H1 (cell line): ENCODE measurements around the gene EPB41L1. TPM values are rescaled to one million over a fixed set of nuclear protein-coding genes. Genes with fewer than 3 reads are reported as not detected.

Source experiments
- CTCF ChIA-PET: fragments of 300-600 bp; sonication (Branson Sonifier 250); formaldehyde crosslinking; loops from one replicate; lab custom pipeline; 2021; ENCODE audit not compliant: partially characterized antibody; lab: Charles Lee
- POLR2A ChIA-PET: fragments of 300-600 bp; sonication (Branson Sonifier 250); formaldehyde crosslinking; loops from one replicate; lab custom pipeline; 2021; ENCODE audit warnings: inconsistent platforms; ENCODE audit not compliant: partially characterized antibody; lab: Charles Lee
- DNase-seq, 2 experiments: peaks; one replicate each; pipeline versions ENCODE4 v3.0.0 to v3.0.0-alpha.2; 2010 to 2022; ENCODE audit warnings: low spot score in 2 of 2, low read depth in 1 of 2, mixed read lengths in 1 of 2
- FAIRE-seq: peaks from 2 replicates; lab custom pipeline; 2011; peaks lifted over from hg19 to GRCh38; lab: Jason Lieb, UNC
- H2AFZ ChIP-seq: 2 replicates; pipeline ENCODE4 v1.8.1; 2012; ENCODE audit warnings: low read length, inconsistent platforms
- H2AK5ac ChIP-seq: 2 replicates; pipeline ENCODE4 v1.6.1; 2013; ENCODE audit warnings: low read depth, low read length
- H2BK120ac ChIP-seq: replicated peaks from 2 replicates; pipeline ENCODE3; 2013; ENCODE audit warnings: low read depth, low read length, inconsistent platforms
- H2BK12ac ChIP-seq: 2 replicates; pipeline ENCODE4 v1.6.1; 2013; ENCODE audit warnings: low read depth, low read length
- H2BK15ac ChIP-seq: 2 replicates; pipeline ENCODE4 v1.6.1; 2013; ENCODE audit warnings: low read length
- H2BK20ac ChIP-seq: 2 replicates; pipeline ENCODE4 v1.6.1; 2013; ENCODE audit warnings: low read length
- H2BK5ac ChIP-seq: 2 replicates; pipeline ENCODE4 v1.6.1; 2013; ENCODE audit warnings: low read depth, low read length
- H3K14ac ChIP-seq: 2 replicates; pipeline ENCODE4 v1.6.1; 2013; ENCODE audit warnings: inconsistent platforms; ENCODE audit not compliant: insufficient read length
- H3K18ac ChIP-seq: 2 replicates; pipeline ENCODE4 v1.6.1; 2013; ENCODE audit warnings: low read length; ENCODE audit errors: extremely low read depth
- H3K23ac ChIP-seq: 2 replicates; pipeline ENCODE4 v1.6.1; 2013; ENCODE audit warnings: inconsistent platforms; ENCODE audit not compliant: insufficient read length
- H3K23me2 ChIP-seq: 2 replicates; pipeline ENCODE4 v1.6.1; 2013; ENCODE audit warnings: low read depth, low read length
- H3K27ac ChIP-seq: 2 replicates; pipeline ENCODE4 v1.6.1; 2011; ENCODE audit warnings: low read depth, low read length, inconsistent platforms
- H3K27me3 ChIP-seq, 4 experiments: replicated peaks in 1 of 4; 1 replicate in 1 of 4; 2 replicates in 3 of 4; pipeline versions ENCODE4 v1.6.1 to v1.8.1; 2011 to 2013; ENCODE audit warnings: low read length in 3 of 4, mild to moderate bottlenecking in 3 of 4, inconsistent platforms in 2 of 4, mixed read lengths in 2 of 4, moderate library complexity in 1 of 4; ENCODE audit not compliant: control insufficient read depth in 3 of 4, insufficient read depth in 3 of 4; ENCODE audit errors: extremely low read depth in 1 of 4
- H3K36me3 ChIP-seq, 4 experiments: 2 replicates each; pipeline versions ENCODE4 v1.6.1 to v1.8.1; 2011 to 2013; ENCODE audit warnings: mild to moderate bottlenecking in 4 of 4, low read length in 3 of 4, moderate library complexity in 2 of 4, control low read depth in 1 of 4, inconsistent platforms in 1 of 4; ENCODE audit not compliant: insufficient read depth in 4 of 4, control insufficient read depth in 2 of 4
- H3K4ac ChIP-seq: replicated peaks from 2 replicates; pipeline ENCODE3; 2013; ENCODE audit warnings: low read length, low read depth, mixed read lengths, inconsistent platforms; ENCODE audit not compliant: insufficient read length
- H3K4me1 ChIP-seq, 4 experiments: replicated peaks in 1 of 4; 1 replicate in 1 of 4; 2 replicates in 3 of 4; pipeline versions ENCODE4 v1.6.1 to v1.8.1; 2011 to 2013; ENCODE audit warnings: low read length in 3 of 4, inconsistent platforms in 2 of 4, mixed read lengths in 1 of 4; ENCODE audit not compliant: insufficient read depth in 4 of 4, control insufficient read depth in 3 of 4
- H3K4me2 ChIP-seq, 2 experiments: 2 replicates each; pipeline versions ENCODE4 v1.6.1 to v1.8.1; 2011 to 2013; ENCODE audit warnings: low read depth in 2 of 2, low read length in 2 of 2, control low read depth in 1 of 2, inconsistent platforms in 1 of 2, mild to moderate bottlenecking in 1 of 2; ENCODE audit not compliant: insufficient read depth in 1 of 2
- H3K4me3 ChIP-seq, 4 experiments: fragments of 200-600, 300-600 bp in 1 of 4; sonication (generic), shearing (Covaris generic), sonication (Bioruptor Twin) in 1 of 4; 2 replicates each; pipeline versions ENCODE4 v1.5.1 to v1.8.1; 2011 to 2016; ENCODE audit warnings: low read length in 4 of 4, low read depth in 3 of 4, control low read depth in 2 of 4, inconsistent platforms in 2 of 4, mild to moderate bottlenecking in 2 of 4, mixed read lengths in 1 of 4, moderate library complexity in 1 of 4; ENCODE audit not compliant: insufficient read depth in 2 of 4; ENCODE audit errors: extremely low read depth in 1 of 4
- H3K56ac ChIP-seq: replicated peaks from 2 replicates; pipeline ENCODE3; 2013; ENCODE audit warnings: low read depth, mild to moderate bottlenecking, mixed read lengths, low read length, inconsistent platforms; ENCODE audit not compliant: insufficient read length
- H3K79me1 ChIP-seq: 2 replicates; pipeline ENCODE4 v1.6.1; 2013; ENCODE audit warnings: low read depth, low read length, control low read depth
- H3K79me2 ChIP-seq, 2 experiments: 2 replicates each; pipeline versions ENCODE4 v1.6.1 to v1.8.1; 2012 to 2013; ENCODE audit warnings: low read length in 2 of 2, mild to moderate bottlenecking in 2 of 2, inconsistent platforms in 1 of 2; ENCODE audit not compliant: insufficient read depth in 2 of 2, control insufficient read depth in 1 of 2
- H3K9ac ChIP-seq, 4 experiments: replicated peaks in 1 of 4; 1 replicate in 1 of 4; 2 replicates in 3 of 4; pipeline versions ENCODE4 v1.6.1 to v1.8.1; 2011 to 2013; ENCODE audit warnings: low read depth in 3 of 4, low read length in 3 of 4, control low read depth in 2 of 4, mild to moderate bottlenecking in 2 of 4, moderate library complexity in 2 of 4, inconsistent platforms in 1 of 4; ENCODE audit errors: extremely low read depth in 1 of 4
- H3K9me3 ChIP-seq, 2 experiments: 2 replicates each; pipeline versions ENCODE4 v1.6.1 to v1.8.1; 2012 to 2013; ENCODE audit warnings: mild to moderate bottlenecking in 2 of 2, moderate library complexity in 2 of 2, control low read depth in 1 of 2, inconsistent platforms in 1 of 2, low read depth in 1 of 2, low read length in 1 of 2, mixed read lengths in 1 of 2; ENCODE audit not compliant: insufficient read depth in 2 of 2
- H4K20me1 ChIP-seq, 2 experiments: replicated peaks in 1 of 2; 2 replicates each; pipeline versions ENCODE3 to v1.8.1; 2011 to 2013; ENCODE audit warnings: inconsistent platforms in 2 of 2, low read length in 2 of 2, mild to moderate bottlenecking in 1 of 2; ENCODE audit not compliant: insufficient read depth in 2 of 2, control insufficient read depth in 1 of 2
- H4K5ac ChIP-seq: 2 replicates; pipeline ENCODE4 v1.6.1; 2013; ENCODE audit warnings: low read length, low read depth, mixed read lengths, inconsistent platforms; ENCODE audit not compliant: insufficient read length
- H4K8ac ChIP-seq: 2 replicates; pipeline ENCODE4 v1.8.0; 2013; ENCODE audit warnings: mild to moderate bottlenecking, moderate library complexity, low read length, inconsistent platforms; ENCODE audit not compliant: insufficient read depth; ENCODE audit errors: extremely low read depth
- H4K91ac ChIP-seq: replicated peaks from 2 replicates; pipeline ENCODE3; 2013; ENCODE audit warnings: low read length, mixed read lengths, inconsistent platforms; ENCODE audit not compliant: insufficient read length
- BACH1 ChIP-seq: IDR thresholded peaks from 2 replicates; pipeline ENCODE4 v1.6.1; 2012; ENCODE audit warnings: low read length, improper control_type of control experiment
- BCL11A ChIP-seq, 2 experiments: IDR thresholded peaks; one replicate each; pipeline ENCODE4 v1.6.1; 2011; ENCODE audit warnings: low read depth in 2 of 2, low read length in 2 of 2, mild to moderate bottlenecking in 2 of 2
- CHD2 ChIP-seq: IDR thresholded peaks from 2 replicates; pipeline ENCODE4 v1.6.1; 2012; ENCODE audit warnings: low read length, improper control_type of control experiment
- CTBP2 ChIP-seq: IDR thresholded peaks from 2 replicates; pipeline ENCODE4 v1.7.0; 2011; ENCODE audit warnings: borderline replicate concordance, mild to moderate bottlenecking, moderate library complexity, mixed read lengths, low read length; ENCODE audit not compliant: insufficient read depth, insufficient read length
- EGR1 ChIP-seq: IDR thresholded peaks from 2 replicates; pipeline ENCODE4 v1.6.1; 2011; ENCODE audit warnings: low read depth, low read length, borderline replicate concordance
- EZH2 ChIP-seq: fragments of 200-600 bp; sonication (generic); IDR thresholded peaks from 2 replicates; pipeline ENCODE4 v1.7.1; 2012; ENCODE audit warnings: low read depth, mild to moderate bottlenecking, moderate library complexity, low read length, inconsistent platforms; ENCODE audit not compliant: severe bottlenecking
- KDM4A ChIP-seq: IDR thresholded peaks from one replicate; pipeline ENCODE4 v1.7.1; 2012; ENCODE audit warnings: low read depth, mild to moderate bottlenecking, moderate library complexity, low read length, inconsistent platforms; ENCODE audit not compliant: severe bottlenecking
- SIRT6 ChIP-seq: IDR thresholded peaks from one replicate; pipeline ENCODE4 v1.7.1; 2012; ENCODE audit warnings: low read length, inconsistent platforms
- SUZ12 ChIP-seq: fragments of 200-600 bp; sonication (generic); IDR thresholded peaks from 2 replicates; pipeline ENCODE4 v1.6.1; 2012; ENCODE audit warnings: mild to moderate bottlenecking, inconsistent platforms, low read length, moderate library complexity, mixed read lengths
- USF2 ChIP-seq: IDR thresholded peaks from 2 replicates; pipeline ENCODE4 v1.6.1; 2011; ENCODE audit warnings: low read length, improper control_type of control experiment
- WGBS, 2 experiments: shearing (Covaris generic) in 1 of 2; methylation state at CpG; one replicate each; pipeline versions ENCODE4 v1.1.6 to v1.1.7; 2013 to 2015; ENCODE audit warnings: low lambda C conversion rate in 2 of 2, mixed read lengths in 2 of 2, inconsistent platforms in 1 of 2, low coverage in 1 of 2, missing lambda C conversion rate in 1 of 2; ENCODE audit not compliant: insufficient replicate concordance in 2 of 2, insufficient coverage in 1 of 2, insufficient read length in 1 of 2; ENCODE audit errors: extremely low coverage in 1 of 2, missing lambda C conversion rate in 1 of 2; 5-methylcytosine and 5-hydroxymethylcytosine counted together
- polyA plus RNA-seq, 7 experiments: library from polyadenylated mRNA; depleted of rRNA in 3 of 7; stranded (reverse) in 5 of 7; unstranded in 2 of 7; fragments of >200 nt in 5 of 7; fragments of 200-250 nt in 2 of 7; gene quantifications; 1 replicate in 5 of 7; 2 replicates in 1 of 7; 4 replicates in 1 of 7; pipeline versions ENCODE4 v1.2.1 to v1.2.3, GENCODE V29; 2011 to 2013; ENCODE audit warnings: missing spikeins in 2 of 7, mixed read lengths in 2 of 7
- total RNA-seq: library from RNA; stranded (reverse); fragmentation: NEBNext Ultra II Directional; extraction: Animal tissue kit (Norgen Biotek cat#: 25700); gene quantifications from 2 replicates; pipeline ENCODE4 v1.2.1, GENCODE V29; 2021

The EPB41L1 gene
- total and polyA plus RNA-seq, 2 of the 8 experiments (the other 6 are each of a cell fraction or from before 2014, with no cell fraction given), result 14.8 to 36.0 TPM

- Histone ChIP-seq H3K14ac (no peak overlapping the region), H2AK5ac (no peak overlapping the region), H3K79me1 (no peaks in the 10 kb centered on the region; the same call in 1 of the 2 replicates), H2BK5ac (no peak overlapping the region), H3K4me1 (peaks cover 0 to 14% (median 4%) of the 10 kb centered on the region in 4 experiments; a peak in 3 of 7 replicates), H2BK12ac (no peak overlapping the region), H4K5ac (no peak overlapping the region), H3K27ac (no peak overlapping the region), H3K9me3 (no peaks in the 10 kb centered on the region), H3K4ac (no peak overlapping the region), H2BK15ac (no peak overlapping the region), H2BK20ac (no peak overlapping the region), H3K4me3 (no peak overlapping the region), H4K20me1 (no peaks in the 10 kb centered on the region), H2AFZ (no peak overlapping the region), H3K79me2 (no peaks in the 10 kb centered on the region), H3K27me3 (peaks cover 0 to 3% (median 0%) of the 10 kb centered on the region in 4 experiments; a peak in 2 of 7 replicates), H3K18ac (no peak overlapping the region), H4K91ac (no peak overlapping the region), H4K8ac (no peak overlapping the region), H2BK120ac (no peak overlapping the region), H3K36me3 (no peaks in the 10 kb centered on the region), H3K23ac (no peak overlapping the region), H3K56ac (no peak overlapping the region), H3K9ac (no peak overlapping the region), H3K23me2 (no peaks in the 10 kb centered on the region; the same call in 1 of the 2 replicates), H3K4me2 (no peak overlapping the region; a peak in 1 of 4 replicates)
- 71% methylated on average over 13 of the region's 13 CpGs; no CpG with 5 or more reads in 1 of the 2 experiments for WGBS, 2 experiments
- FAIRE-seq, result no peak
- no peak for DNase-seq
- no peak for TF ChIP-seq SIRT6
- TF ChIP-seq KDM4A, result no peak
- no peak for TF ChIP-seq EGR1
- TF ChIP-seq USF2, result no peak
- TF ChIP-seq BCL11A (IDR thresholded peaks at IDR 0.05; ENCODE audit: low read depth in 2 of 2, low read length in 2 of 2), result no peak
- no peak for TF ChIP-seq BACH1
- no peak for TF ChIP-seq EZH2
- TF ChIP-seq SUZ12, result no peak
- no peak for TF ChIP-seq CHD2
- no peak for TF ChIP-seq CTBP2
- ChIA-PET POLR2A (interaction anchor here (0.8 to 1.7 kb wide), 2 partner anchors 14 to 39 kb away, joined by 4 read pairs; no protein-coding TSS in a partner anchor), CTCF (interaction anchor here (0.6 to 2.4 kb wide), 11 partner anchors 11 to 123 kb away, joined by 3 to 15 read pairs (median 4); no protein-coding TSS in a partner anchor)
These were observed 40.8 kb upstream of the EPB41L1 start for GRCh38 chr20:36113566-36114250.
